Epithelial cell of proximal tubule (primary cell): ENCODE data around the gene BAIAP3. TPM values are rescaled to one million over a fixed set of nuclear protein-coding genes. Genes with fewer than 3 reads are reported as not detected.

Experiments
- DNase-seq: peaks from one replicate; pipeline ENCODE4 v3.0.0-alpha.2; 2011; ENCODE audit warnings: low read depth
- H3K4me3 ChIP-seq: 2 replicates; pipeline ENCODE4 v1.5.1; 2011; ENCODE audit warnings: low read depth, mild to moderate bottlenecking, low read length
- total RNA-seq: library from RNA; depleted of rRNA; stranded (reverse); fragments of >200 nt; gene quantifications from 2 replicates; pipeline ENCODE4 v1.2.3, GENCODE V29; 2015
- TF ChIP-seq, protein P1 (sequence below): conservative IDR thresholded peaks from 2 replicates; pipeline ENCODE4 v1.5.1; 2012; ENCODE audit warnings: low read depth, mild to moderate bottlenecking, low read length

The BAIAP3 gene
- total RNA-seq, 1 donor from 2014 or later = 3.9 TPM

DNA sequence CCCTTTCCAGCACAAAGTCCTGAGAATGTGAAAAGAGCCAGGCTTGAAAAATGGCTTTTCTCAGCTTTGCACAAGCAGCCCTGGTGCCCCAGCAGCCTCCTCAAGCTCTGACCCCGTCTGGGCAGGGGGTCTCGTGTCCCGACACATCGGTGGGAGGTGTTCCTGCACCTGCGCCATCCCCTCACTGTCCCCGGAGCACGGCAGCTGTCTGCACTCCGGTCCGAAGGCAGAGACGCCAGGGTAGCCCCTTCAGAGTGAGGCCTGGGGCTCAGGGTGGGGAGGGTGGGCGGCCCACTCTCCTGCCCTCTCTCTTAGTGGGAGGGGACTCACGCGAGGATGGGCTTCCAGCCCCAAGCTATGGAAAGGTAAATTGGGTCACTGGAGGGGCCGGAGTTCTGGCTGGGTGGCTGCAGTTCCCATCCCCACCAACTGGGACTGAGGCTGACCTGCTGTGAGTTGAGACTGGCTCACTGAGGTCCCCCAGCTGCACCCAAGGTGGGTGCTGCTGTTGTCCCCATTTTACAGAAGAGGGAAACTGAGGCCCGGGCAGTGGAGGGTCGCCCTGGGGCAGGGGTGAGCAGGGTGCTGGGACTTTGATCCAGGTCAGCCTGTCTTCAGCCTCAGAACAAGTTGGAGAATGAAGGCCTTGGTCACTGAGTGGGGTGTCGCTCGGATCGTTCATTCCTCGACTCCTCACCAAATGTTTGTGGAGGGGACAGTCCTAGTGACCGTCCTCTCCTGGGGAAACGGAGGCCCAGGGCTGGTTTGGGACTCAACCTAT, 2.3 kb upstream of the BAIAP3 start:
- peak overlapping the region; percentile 48 for H3K4me3 ChIP-seq
- TF ChIP-seq, protein P1, sequence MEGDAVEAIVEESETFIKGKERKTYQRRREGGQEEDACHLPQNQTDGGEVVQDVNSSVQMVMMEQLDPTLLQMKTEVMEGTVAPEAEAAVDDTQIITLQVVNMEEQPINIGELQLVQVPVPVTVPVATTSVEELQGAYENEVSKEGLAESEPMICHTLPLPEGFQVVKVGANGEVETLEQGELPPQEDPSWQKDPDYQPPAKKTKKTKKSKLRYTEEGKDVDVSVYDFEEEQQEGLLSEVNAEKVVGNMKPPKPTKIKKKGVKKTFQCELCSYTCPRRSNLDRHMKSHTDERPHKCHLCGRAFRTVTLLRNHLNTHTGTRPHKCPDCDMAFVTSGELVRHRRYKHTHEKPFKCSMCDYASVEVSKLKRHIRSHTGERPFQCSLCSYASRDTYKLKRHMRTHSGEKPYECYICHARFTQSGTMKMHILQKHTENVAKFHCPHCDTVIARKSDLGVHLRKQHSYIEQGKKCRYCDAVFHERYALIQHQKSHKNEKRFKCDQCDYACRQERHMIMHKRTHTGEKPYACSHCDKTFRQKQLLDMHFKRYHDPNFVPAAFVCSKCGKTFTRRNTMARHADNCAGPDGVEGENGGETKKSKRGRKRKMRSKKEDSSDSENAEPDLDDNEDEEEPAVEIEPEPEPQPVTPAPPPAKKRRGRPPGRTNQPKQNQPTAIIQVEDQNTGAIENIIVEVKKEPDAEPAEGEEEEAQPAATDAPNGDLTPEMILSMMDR = no peak
- no peak for DNase-seq

DNA sequence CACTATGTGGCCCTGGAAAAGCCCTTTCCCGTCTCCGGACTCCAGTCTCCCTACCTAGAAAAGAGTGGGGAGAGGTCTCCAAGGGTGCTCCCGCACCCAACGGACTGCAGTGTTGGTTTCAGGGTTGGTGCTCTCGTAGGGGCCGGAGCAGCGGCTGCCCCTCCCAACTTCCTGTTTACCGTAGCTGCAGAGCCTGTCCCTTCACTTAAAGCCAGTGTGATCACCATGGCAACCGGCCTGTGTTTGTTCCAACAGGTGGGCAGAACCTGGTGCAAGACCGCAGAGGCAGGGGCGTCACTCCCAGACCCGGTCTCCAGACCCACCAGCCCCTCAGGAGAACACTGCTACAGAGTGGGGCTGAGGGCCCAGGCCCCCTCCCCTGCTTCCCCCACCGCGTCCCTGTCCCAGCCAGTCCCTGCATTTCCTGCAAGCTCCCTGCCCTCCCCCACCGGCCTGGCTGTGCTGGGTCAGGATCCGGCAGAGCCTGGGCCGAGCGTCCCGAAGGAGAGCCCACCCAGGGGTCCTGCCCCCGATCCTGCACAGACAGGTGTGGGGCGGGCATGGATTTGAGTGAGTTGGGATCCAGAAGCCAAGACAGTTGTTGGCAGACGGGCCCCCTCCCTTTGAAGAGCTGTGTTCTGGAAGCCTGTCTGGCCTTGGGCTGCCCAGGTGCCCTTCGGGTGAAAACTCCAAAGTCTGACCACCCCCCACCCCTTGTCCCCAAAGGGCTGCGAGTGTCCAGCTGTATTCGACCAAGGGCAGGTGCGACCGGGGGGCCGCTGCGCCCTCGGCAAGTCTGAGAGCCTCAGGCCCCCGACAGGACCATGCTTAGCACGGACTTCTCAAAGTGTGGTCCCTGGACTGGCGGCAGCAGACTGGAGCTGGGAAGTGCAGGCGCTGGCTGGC, 1.5 kb upstream of the BAIAP3 start:
- peak overlapping the region; percentile 48 for H3K4me3 ChIP-seq
- TF ChIP-seq, protein P1 = no peak
- DNase-seq = peak; percentile 40

DNA sequence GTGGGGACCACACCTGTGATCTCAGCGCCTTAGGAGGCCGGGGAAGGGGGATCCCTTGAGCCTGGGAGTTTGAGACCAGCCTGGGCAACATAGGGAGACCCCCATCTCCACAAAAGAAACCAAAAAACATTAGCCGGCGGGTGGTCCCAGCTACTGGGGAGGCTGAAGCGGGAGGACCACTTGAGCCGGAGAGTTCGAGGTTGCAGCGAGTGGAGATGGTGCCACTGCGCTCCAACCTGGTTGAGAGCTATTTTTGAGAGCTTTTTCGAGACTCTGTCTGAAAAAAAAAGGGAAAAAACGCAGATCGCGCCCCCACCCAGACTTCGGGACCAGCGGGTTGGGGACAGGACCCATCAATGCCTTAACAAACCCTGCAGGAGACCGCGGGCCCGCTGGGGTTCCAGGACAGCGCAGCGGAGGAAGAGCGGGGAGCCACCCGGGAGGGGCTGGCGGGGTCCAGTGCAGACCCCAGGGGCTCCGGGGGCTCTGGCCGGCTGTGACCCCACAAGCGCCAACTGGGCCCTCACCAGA, 762 bp upstream of the BAIAP3 start:
- peak overlapping the region; percentile 54 for H3K4me3 ChIP-seq
- TF ChIP-seq, protein P1 = no peak
- DNase-seq = no peak

DNA sequence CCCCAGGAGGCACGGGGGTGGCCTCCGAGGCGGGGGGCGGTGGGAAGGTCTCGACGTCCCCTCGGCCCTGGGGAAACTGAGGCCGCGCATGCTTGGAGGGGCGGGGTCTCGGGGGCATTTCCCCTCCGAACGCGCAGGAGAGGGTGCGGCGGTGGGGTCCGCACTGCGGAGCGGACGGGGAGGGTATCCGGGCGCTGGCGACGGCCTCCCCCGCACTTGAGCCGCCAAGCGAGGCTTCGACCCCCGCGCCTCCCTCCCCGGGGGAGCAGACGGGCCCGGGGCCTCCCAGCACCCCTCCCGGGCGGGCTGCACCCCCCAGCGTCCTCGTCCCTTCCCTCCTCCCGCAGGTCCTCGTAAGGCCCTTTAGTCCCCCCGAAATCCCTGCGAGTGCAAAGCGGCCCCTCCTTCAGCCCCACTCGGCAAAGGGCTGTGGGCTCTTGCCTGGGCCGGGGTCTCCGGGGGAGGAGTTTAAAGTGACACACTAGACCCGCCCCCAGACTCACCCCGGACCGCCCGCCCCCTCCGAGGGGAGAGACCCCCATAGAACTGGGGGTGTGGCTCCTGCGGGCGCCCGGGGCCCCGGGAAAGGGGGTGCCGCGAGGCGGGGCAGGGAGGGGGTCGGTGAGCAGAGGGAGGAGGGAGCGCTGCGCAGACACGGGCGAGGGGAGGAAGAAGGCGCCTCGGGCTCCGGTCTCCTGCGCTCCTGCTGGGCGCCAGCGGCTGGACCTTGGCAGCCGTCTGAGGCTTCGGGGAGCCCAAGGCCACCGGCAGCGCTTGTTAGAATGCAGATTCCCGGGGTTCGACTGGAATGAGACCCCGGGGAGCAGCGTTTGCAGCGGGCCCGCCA, 632 bp downstream of the BAIAP3 start:
- DNase-seq = no peak
- H3K4me3 ChIP-seq = peak overlapping the region; percentile 35
- TF ChIP-seq, protein P1 = no peak

DNA sequence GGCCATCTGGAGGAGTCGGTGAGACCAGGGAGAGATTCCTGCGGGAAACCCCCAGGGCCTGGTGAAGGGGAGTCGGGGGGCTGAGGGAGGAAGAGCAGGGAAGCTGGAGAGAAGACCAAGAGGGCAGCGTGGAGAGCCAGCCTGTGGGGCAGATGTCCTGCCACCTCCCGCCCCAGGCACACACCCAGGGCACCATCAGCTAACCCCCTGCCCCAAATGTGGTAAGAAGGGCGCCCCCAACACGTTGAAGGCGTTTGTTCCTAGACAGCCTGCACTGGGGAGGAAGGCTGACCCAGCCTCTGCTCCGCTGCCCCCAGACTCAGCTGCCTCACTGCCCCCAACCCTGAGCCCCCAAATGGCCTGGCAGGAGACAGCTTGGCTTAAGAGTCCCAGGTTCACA, 1.3 kb downstream of the BAIAP3 start:
- DNase-seq = no peak
- TF ChIP-seq, protein P1 = no peak
- H3K4me3 ChIP-seq = no peak overlapping the region

DNA sequence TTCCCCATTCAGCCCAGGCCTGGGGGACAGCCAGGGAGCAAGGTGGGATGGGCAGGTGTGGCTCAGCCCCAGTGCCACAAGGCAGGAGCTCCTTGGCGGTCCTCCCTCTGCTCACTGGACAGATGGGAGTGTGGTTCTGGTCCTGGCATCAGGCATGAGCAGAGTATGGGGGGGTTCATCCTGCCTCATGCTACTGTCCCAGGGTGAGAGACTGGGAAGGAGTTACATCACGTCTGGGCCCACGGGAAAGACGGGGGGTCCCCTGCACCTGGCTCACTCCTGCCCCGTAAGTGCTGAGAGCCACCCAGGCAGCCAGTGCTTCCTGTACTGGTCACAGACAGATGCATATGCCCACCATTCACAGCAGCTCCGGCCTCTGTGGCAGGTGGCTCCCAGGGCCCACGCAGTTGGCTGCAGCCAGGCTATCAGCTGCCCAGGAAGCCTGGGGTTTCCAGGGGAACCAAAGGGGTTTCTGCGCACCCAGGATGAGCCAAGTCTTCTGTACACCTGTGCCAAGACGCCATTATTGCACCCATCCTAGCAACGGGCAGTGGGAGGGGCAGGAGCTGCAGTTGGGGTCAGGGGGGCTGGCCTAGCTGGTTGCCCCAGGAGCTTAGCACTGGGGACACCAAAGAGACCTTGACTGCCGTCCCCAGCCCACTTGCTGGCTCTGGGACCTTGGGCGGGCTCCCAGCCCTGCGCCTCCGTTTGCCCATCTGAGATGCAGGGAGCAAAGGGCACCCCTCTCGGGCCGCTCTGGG, 1.9 kb downstream of the BAIAP3 start:
- no peak overlapping the region for H3K4me3 ChIP-seq
- no peak for DNase-seq
- TF ChIP-seq, protein P1 = no peak
